GM21717 (cell line): Measurements from ENCODE around the gene RNF183.
A peak's percentile ranks its signal among the peaks of the same experiment; 100 is the strongest.

Experiments
- ATAC-seq: cut with Tn5 transposase; IDR thresholded peaks from one replicate; pipeline ENCODE4 v1.9.1; 2021; ENCODE audit warnings: mild to moderate bottlenecking, moderate library complexity; ENCODE audit not compliant: unreplicated experiment

RNF183 gene, protein sequence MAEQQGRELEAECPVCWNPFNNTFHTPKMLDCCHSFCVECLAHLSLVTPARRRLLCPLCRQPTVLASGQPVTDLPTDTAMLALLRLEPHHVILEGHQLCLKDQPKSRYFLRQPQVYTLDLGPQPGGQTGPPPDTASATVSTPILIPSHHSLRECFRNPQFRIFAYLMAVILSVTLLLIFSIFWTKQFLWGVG

DNA sequence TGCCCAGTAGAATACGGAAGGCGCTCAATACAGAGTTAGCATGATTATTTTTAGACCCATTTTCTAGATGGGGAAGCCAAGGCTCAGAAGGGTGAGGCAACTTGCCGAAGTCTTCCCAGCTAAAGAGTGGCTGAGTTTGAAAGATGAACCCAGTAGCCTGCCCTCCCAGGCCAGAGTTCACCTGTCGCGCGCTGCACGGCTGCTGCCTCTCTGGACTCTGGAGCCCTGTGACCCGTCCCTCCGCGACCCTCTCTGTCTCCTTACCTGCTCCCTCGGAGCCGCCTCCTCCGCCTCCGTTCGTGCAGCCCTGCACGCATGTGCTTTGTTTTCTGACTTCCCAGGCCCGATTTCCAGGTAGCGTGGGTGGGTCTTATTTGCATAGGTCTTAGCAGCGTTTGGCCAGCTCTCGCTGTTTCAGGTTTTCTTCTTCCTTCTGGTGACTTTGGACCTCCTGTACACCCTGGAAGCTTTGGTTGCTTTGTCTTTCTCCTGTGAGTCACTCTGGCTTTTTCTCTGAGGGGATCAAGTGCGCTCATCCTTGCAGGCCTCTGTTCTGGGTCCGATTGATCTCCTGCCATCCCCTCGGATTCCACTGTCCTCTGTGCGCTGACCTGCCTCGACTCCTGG is at the start of gene RNF183:
Gene RNF183, minus strand, starts transcription at position 585 of the 627 bp plus-strand sequence. CDS start 5,192 bp downstream, outside the sequence.
- ATAC-seq, result no peak

DNA sequence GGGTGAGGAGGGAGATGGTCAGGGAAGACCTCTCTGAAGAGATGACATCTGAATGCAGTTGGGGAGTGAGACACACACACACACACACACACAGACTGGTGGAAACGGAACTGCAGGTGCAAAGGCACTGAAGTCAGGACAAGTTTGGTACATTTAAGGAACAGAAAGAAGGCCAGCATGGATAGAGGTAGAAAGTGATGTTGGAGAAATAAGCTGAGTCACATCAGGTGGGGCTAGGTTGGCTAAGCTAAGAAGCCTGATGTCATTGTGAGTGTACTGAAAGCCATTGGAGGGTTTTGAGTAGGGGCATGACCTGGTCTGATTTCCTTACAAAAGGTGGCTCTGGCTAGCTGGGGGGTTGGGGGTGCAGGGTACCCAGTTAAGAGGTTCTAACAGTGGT is 49.2 kb upstream of the RNF183 start:
- no peak for ATAC-seq

DNA sequence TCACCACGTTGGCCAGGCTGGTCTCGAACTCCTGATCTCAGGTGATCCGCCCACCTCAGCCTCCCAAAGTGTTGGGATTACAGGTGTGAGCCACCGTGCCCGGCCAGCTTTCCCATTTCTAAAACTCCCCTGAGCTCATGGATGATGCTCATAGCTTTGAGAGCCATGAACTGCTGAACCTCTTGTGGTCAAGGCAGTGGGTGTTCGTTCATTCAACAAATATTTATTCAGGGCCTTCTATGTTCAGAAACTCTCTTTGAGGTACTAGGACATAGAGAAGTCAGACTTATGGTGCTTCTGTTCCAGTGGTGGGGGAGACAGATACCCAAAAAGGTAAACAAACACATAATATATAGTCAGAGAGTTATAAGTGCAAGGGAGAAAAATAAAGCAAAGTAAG is 48.8 kb upstream of the RNF183 start:
- no peak for ATAC-seq

DNA sequence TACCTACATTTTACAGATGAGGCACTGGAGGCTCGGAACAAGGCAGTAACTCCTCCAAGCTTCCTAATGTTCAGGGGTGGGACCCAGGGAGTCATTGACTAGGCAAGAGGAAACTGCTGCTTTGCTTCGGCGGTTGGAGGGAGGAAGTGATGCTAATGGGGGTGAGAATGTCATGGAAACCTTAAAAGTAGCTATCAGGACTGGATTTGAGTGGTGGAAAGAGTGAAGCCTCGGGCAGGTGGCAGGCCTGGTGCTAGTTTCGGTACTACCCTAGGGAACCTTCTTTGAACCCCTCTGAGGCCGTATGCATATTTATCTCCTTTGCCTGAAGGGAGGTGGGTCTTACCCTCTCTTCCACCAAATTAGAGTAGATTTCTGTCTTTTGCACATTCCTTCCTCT is 47.8 kb upstream of the RNF183 start:
- peak; percentile 43 for ATAC-seq

DNA sequence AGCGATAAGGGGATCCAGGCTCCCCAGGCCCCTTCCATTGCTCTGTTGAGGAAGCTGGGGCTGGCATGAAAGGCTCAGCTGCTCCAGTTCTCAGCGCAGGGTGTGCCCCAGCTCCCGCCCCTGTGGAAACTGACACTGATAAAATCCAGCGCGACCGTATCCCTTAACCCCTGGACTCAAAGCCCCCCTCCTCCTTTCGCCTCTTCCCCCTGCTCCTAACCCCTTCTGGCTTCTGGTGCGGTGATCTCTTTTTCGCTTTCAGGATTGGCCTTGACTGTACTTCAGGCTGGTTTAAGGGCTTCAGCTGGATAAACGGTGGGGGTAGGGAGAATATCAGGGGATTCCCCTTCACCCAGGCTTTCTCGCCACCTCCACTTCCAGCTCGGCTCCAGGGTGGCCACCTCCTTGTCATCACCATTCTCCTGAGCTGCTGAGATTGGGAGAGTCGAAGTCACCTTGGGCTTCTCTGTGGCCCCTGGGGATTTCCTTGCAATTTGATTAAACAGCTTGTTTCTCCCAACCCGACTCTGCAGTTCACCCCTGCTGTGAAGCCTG is 47.0 kb upstream of the RNF183 start:
- ATAC-seq, result no peak

DNA sequence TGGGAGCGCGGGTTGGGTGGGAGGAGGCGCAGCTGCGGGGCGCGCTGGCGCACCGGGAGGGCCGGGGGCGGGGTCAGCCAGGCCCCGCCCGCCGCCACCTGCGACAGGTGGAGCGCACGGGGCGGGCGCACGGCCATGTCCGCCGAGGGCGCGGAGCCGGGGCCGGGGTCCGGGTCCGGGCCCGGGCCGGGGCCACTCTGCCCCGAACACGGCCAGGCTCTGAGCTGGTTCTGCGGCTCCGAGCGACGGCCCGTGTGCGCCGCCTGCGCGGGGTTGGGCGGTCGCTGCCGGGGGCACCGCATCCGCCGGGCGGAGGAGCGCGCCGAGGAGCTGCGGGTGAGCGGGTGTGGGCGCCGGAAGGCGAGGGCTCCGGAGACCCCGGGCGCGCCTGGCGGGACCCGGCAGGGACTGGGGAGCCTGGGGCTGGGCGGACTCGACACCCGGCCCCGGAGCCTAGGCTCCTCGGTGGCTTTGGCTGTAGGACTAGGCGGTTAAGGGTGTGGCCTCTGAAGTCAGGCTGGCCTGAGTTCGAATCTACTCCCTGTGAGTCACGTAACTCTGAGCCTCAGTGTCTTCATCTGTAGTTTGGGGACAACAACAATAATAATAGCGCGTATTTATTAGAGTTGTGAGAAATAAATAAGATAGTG is 46.4 kb upstream of the RNF183 start, which contains the start of gene BSPRY:
Gene BSPRY, plus strand, starts transcription at position 97 of the 650 bp plus-strand sequence. Its CDS starts 39 bp downstream, at position 136.
- ATAC-seq, result no peak

DNA sequence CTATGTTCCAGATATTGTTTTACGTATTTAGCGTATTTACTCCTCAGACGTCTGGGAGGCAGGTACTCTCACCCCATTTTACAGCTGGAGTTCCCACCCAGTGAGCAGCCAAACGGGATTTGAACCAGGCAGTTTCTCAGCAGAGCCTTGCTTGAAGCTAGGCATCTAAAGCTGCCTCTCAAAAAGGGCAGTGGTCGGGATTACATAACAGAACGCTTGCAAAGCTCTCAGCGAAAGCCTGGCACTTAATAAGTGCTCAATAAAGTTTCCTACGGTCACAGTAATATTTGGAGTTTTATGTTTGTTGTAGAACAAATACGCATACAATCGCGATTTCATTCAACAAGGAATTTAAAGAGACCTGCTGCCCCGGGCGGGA is 45.9 kb upstream of the RNF183 start:
- ATAC-seq, result no peak

DNA sequence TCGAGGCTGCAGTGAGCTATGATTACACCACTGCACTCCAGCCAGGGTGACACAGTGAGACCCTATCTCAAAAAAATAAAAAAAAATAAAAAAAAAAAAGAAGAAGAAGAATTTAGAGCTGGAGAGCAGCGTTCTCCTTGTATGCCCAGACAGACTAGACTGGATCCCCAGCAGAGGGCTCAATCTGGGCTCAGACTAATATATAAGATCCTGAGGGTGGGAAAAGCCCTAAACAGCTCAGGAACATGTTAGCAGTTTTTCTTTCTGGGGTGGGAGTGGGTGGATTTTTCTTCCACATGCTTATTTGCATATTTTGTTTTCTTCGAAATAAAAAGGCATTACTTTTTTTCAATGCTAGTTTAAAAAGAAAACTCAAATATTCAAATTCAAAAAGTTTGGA is 45.3 kb upstream of the RNF183 start:
- no peak for ATAC-seq

DNA sequence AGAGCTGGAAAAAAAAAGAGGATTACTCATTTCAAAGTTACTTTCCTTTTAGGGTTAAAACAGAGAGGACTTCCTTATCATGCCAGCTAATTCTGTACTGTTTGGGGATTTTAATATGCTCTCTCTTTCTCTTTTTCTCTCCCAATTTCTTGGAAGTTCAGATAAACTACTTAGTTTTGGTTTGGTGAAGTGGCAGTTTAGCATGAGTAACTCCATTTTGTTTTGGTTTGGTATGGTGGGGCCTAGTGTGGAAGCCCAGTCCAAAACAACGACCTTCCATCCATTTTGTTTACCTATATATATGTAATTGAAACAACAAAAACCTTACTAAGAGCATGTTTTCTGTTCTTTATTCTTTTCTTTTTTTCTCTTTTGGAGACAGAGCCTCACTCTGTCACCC is 42.5 kb upstream of the RNF183 start:
- no peak for ATAC-seq

DNA sequence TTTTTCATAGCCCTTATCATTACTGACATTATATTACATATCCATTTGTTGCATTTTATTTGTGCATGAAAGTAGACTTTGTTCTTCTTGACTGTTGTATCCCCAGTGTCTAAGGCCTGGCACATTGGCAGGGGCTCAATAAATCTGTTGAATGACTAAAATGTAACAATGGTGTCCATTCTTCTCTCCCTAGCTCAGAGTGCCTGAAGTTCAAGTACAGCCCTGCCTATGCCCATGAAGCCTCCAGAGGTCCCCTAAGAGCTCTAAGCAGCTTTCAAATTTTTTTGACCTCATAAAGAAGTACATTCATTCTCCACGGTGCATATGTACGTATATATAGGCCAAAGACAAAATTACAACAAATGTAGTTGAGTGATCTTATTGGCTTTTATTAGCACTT is 42.0 kb upstream of the RNF183 start:
- ATAC-seq, result no peak

DNA sequence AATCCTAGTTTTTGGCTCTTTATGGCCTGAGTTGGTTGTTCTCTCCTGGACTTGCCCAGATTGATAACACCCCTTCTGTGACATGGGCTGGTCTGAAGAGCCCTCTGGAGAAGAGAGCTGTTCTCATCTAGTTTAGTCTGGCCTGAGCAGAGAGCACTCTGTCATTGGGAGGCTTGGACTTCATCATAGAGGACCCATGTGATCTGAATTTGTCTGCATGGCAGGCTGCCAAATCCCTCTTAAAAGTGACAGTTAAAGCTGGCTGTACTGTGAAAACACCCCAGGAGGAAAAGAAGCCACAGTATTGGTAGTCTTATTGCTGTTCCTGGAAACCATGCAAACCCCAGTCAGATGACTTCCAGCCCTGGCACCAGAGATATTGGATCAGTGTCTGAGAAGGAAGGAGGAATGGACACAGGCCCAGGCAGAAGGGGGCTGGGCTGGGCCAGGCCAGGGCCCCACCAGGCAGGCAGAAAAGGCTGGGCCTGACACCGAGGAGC is 40.6 kb upstream of the RNF183 start:
- no peak for ATAC-seq

DNA sequence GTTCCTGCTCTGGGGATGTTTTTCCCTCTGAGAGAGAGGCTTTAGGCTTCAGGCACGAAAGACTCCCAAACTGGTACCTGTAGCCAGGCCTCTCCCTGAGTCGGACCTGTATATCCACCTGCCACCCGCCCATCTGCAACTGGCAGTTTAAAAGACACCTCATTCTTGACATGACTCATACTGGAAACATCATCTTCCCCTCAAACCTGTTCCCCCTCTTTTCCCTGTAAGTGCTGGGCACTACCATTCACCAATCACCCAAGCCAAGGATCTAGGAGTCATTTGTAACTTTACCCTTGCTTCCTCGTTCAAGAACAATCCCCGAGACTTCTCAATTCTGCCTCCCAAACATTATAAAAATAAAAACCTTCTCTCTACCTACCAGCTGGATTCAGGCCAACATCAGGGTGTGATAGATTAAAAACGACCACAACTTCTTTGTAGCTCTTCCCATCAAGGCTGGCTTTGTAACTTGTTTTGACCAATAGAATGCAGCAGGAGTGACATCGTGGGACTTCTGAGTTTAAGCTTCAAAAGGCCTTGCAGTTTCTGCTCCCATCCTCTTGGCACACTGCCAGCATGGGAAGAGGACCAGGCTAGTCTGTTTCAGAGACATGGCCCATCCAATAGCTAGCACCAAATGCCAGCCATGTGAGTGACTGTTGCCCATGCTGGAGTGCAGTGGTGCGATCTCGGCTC is 38.7 kb upstream of the RNF183 start:
- ATAC-seq, result no peak

DNA sequence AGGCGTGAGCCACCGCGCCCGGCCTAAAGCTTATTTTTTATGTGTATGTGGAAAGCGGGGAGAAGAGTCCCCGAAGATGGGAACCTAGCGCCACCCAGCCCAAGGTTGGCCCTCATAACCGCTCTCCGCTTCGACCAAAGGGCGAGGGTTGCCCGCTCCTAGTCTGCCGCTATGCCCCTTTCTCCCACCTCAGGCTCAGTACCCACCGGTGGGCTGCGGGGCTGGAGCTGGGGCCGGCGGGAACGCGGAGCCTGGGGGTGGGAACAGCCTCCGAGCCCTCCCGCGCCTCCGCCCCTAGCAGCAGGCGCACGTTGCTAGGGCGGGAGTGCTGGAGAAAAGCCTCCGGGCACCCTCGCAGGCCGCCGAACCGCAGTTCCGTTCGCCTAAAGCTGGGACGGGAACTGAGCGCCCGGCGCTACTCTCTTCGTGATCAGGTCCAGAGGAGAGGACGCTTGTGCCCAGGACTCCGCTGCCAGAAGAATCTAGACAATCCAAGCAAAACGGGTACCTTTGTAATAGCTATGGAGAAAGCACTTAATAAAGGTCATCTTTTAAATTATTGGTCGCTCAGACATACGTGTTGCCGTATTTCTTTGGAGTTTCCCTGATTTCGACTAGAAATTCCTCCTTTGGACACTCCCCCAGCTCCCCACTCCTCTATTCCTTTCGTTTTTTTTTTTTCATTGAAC is 37.0 kb upstream of the RNF183 start, which contains the start of gene WDR31:
Gene WDR31, minus strand, starts transcription at position 265 of the 689 bp plus-strand sequence. CDS start 8,253 bp downstream, outside the sequence.
- peak; percentile 98 for ATAC-seq

DNA sequence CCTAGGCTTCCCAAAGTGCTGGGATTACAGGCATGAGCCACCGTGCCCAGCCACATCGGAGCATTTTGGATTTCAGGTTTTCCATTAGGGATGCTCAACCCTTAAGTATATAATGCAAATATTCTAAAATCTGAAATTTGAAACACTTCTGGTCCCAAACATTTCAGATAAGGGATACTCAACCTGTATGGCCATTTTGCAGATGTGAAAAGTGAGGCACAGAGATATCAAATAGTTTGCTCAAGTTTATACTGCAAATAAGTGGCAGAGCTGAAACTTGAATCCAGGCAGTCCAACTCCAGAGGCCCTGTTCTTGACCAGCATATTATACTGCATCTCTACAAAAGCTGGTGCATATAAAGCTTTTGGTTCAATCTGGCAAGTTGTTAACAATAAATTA is 34.5 kb upstream of the RNF183 start:
- no peak for ATAC-seq

DNA sequence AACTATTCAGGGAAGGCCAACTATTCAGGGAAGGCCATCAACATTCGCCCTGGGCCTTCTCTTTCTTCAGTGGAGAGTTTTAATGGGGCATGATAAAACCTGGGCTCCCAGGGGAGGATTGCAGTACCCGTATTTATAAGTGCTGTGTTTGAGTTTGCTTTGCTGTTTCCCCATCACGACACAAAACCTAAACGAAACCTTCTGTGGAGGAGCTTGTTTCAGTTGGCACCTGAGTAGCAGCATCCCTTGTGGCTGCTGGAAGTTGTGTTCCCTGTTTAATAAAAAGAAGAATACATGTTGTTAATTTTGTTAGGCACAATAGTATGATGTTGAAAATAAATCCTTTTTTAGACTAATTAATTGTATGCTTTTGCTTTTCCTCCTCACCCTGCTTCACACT is 28.6 kb upstream of the RNF183 start:
- no peak for ATAC-seq

DNA sequence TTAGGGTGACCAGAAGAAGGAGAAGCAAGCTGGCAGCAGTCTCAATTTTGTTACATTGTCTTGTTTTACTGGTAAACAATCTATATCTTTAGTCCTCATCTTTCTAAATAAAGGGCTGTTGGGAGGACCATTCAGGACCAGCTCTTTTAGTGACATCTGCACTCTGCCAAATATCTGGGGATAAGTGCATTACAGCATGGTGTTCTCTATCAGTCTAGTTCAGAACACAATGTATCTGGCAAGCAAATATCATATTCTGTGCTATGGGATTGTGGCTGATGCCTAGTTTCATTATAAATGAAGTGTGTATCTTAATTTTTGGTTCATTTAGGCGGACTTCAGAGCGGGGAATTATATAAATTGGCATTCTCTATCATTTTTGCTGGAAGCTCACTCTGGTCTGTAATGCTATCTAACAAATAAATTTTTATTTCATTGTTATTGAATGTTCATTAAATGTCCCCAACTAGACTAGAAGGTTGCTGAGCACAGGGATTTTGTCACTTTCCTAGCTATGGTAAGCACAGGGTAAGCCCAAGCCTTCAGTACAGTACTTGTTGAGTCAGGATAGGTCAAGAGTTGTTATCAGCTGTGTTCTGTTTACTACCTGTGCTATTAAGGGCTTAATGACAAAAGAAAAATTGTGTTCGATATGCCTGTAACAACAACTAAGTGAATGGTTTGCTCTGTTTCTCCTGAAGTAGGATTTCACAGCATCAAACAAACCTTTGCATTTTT is 25.0 kb upstream of the RNF183 start:
- ATAC-seq, result no peak

DNA sequence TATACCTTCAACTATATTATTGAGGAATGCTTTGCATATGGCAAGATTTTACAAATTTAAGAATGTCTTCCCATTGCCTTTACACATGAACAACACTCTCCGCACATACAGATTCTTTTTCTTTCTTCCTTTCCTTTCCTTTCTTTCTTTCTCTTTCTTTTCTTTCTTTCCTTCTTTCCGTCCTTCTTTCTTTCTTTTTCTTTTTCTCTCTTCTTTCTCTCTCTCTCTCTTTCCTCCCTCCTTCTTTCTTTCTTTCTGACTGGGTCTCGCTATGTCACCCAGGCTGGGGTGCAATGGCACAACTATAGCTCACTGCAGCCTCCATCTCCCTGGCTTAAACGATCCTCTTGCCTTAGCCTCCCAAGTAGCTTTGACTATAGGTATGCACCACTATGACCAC is 23.1 kb upstream of the RNF183 start:
- ATAC-seq, result no peak

DNA sequence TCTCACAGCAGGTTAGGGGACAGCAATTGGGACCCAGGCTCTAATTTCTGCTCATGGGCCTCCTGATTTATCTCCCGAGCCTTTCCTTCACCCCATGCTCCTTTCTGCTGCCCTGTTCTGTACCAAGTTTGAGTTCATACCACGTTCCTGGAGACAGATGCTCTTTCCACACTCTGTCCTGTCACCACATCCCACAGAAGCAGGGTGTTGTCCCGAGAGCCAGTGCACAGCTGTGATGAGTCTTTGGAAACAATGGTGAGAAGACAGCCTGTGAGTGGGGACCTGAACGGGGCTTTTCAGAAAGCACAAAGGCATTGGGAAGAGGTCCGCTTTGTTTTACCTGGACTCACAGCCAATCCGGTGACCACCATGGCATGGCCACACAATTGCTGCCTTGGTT is 19.5 kb upstream of the RNF183 start:
- ATAC-seq, result no peak

DNA sequence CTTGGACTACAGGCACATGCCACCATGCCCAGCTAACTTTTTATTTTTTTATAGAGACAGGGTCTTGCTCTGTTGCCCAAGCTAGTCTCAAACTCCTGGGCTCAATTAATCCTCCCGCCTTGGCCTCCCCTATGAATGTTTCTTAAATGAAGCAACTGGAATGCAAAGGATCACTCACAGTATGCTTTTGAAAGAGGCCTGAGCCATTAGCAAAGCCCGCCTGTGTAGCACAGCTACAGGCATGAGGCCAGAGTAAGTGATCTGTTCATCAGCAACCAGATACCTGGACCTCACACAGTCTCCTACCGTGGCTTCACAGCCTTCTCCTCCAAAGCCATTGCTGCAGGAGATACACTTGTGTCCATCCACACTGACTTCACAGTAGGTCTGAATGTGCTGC is 16.9 kb upstream of the RNF183 start:
- no peak for ATAC-seq

DNA sequence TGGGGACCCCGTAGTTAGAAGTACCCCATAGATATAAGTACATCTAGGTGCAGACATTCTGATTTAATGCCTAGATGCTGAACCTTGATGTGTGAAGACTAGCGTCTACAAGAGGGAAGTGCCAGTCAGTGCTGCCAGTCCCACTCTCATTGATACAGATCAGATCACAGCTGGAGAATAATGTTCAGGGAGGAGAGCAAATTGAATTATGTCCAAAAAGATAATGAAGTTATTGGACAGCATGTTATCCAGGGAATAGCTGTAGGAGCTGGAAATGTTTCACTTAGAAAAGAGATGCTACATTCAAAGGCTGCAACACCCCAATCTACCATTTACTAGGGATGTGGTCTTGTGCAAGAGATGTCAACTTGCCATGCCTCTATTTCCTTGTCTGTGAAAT is 15.9 kb upstream of the RNF183 start:
- ATAC-seq, result no peak
